Posterior cingulate gyrus (tissue), 11 donors: ENCODE data around the gene UBL7.
"Not testable (repeated sequence)": the region's sequence is repeated elsewhere in the genome, so short reads cannot be mapped to it uniquely, and the experiment has no call there.

Experiments
- DNase-seq, 10 donors: peaks; one replicate each; pipeline versions ENCODE4 v3.0.0 to v3.0.0-alpha.2; 2020 to 2021; ENCODE audit warnings: mixed read lengths in 3 of 10
- intact Hi-C: fragments of 100-400 bp; cut with DNase I; formaldehyde crosslinking; loops from one replicate; pipeline ENCODE4 v1.15.1; 2023

Gene UBL7

GRCh38 chr15:74464897-74465296, 3.9 kb upstream of the UBL7 start:
- DNase-seq: no peak
- intact Hi-C loops: loop anchor here (5.0 kb wide), 1 partner anchor 152 kb away; the partner anchor contains the start of gene CLK3

DNA sequence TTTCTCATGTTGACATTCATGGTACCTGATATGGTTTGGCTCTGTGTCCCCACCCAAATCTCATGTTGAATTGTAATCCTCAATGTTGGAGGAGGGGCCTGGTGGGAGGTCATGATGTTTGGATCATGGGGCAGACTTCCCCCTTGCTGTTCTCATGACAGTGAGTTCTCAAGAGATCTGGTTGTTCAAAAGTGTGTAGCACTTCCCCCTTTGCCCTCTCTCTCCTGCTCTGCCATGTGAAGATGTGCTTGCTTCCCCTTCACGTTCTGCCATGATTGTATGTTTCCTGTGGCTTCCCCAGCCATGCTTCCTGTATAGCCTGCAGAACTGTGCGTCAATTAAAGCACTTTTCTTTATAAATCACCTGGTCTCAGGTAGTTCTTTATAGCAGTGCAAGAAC, 3.3 kb upstream of the UBL7 start:
- DNase-seq: no peak
- intact Hi-C loops: loop anchor here (5.0 kb wide), 1 partner anchor 153 kb away; the partner anchor contains the start of gene CLK3

DNA sequence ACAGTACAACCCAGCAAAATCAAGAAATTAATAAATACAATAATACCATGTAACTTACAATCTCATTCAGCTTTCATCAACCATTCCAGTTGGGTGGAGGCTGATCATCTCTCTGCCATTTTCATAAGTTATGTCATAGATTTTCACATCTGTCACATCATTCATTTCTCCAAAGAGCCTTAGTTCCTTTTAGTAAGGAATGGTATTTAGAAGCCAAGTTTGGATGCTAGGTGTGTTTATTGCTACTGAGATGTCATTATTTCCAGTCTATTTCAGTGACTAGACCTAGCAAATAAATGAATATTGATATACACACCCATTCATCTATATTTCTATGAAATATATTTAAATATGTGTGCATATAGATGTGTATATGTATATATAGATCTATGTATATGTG, 2.7 kb upstream of the UBL7 start:
- intact Hi-C loops: loop anchor here (5.0 kb wide), 1 partner anchor 154 kb away; the partner anchor contains the start of gene CLK3

GRCh38 chr15:74461847-74462511, 1.0 kb upstream of the UBL7 start:
- intact Hi-C loops: loop anchor here (2.0 to 5.0 kb wide), 2 partner anchors 79 to 155 kb away; partner anchors contain the start of genes ARID3B and CLK3

More for the DNA sequence above, 2.7 kb upstream of the UBL7 start:
- DNase-seq: no peak

DNA sequence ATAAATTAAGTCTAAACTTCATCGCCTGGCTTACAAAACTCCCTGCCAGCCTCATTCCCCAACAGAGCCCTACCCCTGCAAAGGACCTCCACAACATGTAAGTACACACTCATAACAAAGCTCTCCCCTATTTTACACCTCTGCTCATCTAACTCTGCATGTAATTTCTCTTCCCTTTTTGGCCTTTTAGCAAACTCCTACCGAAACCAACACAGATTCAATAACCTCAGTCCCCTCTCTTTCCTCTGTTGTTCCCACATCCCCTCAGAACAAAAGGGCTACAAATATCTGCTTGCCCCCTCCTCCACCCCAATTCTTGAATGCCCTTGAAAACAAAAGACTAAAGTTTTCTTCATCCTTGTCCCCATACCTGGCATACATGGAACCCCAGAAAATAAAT, 662 bp downstream of the UBL7 start:
- no peak for DNase-seq
- intact Hi-C loops: loop anchor here (2.0 to 5.0 kb wide), 2 partner anchors 81 to 157 kb away; partner anchors contain the start of genes ARID3B and CLK3

More at GRCh38 chr15:74461847-74462511, 1.0 kb upstream of the UBL7 start:
- DNase-seq: no peak

DNA sequence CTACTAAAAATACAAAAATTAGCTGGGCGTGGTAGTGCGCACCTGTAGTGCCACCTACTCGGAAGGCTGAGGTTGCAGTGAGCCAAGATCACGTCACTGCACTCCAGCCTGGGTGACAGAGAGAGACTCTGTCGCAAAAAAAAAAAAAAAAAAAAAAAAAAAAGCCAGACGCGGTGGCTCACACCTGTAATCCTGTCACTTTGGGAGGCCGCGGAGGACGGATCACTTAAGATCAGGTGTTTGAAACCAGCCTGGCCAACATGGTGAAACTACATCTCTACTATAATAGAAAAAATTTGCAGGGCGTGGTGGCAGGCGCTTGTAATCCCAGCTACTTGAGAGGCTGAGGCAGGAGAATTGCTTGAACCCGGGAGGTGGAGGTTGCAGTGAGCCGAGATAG, 1.2 kb downstream of the UBL7 start:
- intact Hi-C loops: loop anchor here (2.0 to 5.0 kb wide), 2 partner anchors 81 to 158 kb away; partner anchors contain the start of genes ARID3B and CLK3
- not testable (repeated sequence) for DNase-seq

- DNase-seq: no peak
- intact Hi-C loops: no loop called here
These were observed 2.5 kb downstream of the UBL7 start for GRCh38 chr15:74458473-74458872.

GRCh38 chr15:74457036-74457435, 3.9 kb downstream of the UBL7 start:
- intact Hi-C loops, DNase-seq: not testable (repeated sequence)

DNA sequence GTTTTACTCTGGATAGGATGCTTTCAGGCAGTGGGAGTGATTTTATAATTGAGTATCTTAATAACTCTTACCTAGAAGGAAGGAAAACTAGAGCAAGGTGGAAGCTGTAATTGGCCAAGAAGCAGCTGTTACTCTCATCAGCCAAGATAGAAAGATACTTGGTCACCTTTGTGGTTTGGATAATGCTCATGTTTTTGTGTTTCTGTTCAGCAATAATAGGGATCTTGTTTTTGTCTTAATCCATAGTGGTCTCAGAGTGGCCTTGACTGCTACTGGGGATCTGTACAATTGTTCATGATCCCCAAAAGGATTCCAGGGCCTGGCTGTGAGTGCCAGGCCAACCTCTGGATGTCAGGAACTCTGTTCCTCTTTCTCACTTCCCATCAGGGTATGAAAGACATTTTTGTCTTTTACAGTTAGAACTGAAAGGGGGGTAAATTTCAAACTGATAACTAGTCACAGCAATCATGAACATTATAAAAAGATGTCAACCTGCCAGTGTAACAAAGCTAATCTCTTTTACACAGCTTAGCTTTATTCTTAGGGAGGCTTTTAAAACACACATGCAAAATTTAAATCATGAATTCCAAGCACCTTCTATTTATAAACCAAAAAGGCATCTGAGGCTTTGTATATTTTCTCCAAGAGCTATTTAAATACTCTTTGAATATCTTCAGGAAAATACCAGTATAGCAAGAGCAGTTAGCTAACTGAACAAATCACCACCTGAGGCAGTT, 6.0 kb downstream of the UBL7 start:
- peak in 1 of 10 donors; percentile 2 for DNase-seq
- intact Hi-C loops: no loop called here

GRCh38 chr15:74453925-74454763, 6.8 kb downstream of the UBL7 start:
- intact Hi-C loops: no loop called here

DNA sequence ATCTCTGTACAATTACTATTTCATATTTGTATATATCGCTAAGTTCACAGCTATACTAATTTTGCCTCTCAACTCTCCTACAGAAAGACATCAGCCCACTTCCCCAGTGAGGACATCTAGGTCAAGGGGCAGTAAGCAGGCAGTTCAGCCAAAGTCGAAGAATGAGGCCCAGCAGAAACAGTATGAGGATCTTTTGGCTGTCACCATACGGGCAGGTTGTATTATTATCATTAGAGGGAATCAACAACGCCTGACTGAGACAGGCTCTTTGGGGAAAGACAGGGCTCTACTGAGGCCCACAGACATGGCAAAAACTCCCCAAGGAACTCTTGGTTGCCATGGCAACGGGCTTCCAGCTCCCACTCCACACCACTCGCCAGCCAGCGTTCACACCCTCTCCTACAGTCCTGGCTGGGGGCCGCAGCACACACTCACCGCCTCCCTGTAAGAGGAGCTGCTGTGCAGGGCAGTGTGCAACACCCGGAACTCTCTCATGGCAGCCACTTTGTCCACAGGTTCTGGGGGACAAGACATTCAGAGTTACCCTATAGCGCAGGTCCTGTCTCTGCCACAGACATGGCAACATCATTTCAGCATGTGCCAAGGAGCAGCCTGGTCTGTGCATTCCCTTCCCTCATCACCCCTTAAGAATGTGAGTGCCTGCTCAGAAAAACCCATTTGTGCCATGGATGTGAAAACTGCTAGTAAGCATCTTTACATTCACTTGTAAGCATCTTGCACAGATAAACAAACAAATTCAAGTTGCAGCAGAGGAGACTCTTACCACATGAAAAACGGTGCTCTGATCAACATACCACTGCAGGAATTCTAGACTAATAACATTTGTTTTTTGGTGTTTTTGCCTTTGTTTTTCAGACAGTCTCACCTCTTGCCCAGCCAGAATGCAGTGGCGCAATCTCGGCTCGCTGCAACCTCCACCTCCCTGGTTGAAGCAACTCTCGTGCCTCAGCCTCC, 8.8 kb downstream of the UBL7 start:
- intact Hi-C loops: no loop called here
- peak in 8 of 10 donors; percentile 72 to 97 (median 83) for DNase-seq

More at GRCh38 chr15:74453925-74454763, 6.8 kb downstream of the UBL7 start:
- peak in 1 of 10 donors; percentile 52 for DNase-seq

DNA sequence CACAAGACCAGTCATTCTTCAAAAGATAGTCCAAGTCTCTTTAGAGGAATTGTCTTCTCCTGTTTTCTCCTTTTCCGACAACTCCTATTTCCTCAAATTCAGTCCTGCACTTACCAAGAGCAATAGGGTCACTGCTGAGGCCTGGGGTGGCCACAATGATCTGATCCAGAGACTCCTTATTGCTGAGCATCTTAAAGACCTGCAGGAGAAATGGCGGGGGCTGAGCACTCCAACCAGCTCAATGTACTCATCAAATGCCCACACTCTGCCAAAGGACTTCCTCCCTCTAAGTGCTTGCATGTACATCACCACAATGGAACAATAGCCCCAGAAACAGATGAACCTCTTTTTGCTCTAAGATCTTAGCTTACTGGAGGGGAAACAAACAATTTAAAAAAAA, 9.6 kb downstream of the UBL7 start:
- intact Hi-C loops: no loop called here
- peak in 1 of 10 donors; percentile 91 for DNase-seq

DNA sequence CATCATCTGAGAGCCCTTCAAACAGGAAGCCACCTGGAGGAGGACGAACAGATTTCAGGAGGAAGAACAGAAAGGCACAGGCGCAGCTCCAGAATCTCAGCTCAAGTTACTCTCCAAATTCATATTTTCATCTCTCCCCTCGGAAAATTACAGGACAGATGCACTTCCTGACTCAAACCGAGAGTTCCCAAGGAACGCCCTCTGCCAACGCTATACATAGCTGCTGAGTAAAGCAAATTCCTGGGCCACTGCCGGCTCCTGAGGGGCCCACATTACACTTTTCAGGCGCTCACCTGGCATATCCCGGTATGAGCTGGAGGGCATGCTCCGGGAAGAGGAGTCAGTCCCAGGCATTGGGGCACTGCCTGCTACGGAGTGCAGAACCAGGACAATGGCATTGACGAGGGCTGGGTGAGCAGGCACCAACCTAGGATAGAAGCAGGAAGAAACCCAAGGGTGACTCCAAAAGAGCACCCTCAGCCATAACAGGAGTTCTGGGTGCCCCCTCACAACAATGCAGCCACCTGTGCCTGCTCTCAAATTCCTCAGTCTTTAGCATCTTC, 11.2 kb downstream of the UBL7 start:
- DNase-seq: peak in 6 of 10 donors; percentile 45 to 94 (median 62)
- intact Hi-C loops: no loop called here

DNA sequence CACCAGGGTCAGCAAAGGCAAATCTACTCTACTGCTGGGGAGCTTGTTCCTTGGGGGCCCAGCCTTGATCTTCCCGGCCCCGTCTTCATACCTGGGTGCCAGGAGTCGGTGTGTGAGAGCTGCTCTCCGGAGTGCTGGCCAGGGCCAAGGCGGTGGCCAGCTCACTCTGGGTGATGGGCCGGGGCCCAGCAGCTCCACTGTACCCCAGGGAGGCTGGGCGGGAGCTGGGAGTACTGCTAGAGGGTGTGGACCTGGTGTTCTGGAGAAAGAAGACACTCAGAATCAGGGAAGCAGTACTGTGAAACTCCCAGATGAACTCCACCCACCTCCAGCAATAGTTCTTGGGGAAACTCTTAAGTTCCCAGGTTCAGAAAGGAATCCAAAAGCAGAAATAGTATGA, 11.9 kb downstream of the UBL7 start:
- peak in 1 of 10 donors; percentile 78 for DNase-seq
- intact Hi-C loops: no loop called here

DNA sequence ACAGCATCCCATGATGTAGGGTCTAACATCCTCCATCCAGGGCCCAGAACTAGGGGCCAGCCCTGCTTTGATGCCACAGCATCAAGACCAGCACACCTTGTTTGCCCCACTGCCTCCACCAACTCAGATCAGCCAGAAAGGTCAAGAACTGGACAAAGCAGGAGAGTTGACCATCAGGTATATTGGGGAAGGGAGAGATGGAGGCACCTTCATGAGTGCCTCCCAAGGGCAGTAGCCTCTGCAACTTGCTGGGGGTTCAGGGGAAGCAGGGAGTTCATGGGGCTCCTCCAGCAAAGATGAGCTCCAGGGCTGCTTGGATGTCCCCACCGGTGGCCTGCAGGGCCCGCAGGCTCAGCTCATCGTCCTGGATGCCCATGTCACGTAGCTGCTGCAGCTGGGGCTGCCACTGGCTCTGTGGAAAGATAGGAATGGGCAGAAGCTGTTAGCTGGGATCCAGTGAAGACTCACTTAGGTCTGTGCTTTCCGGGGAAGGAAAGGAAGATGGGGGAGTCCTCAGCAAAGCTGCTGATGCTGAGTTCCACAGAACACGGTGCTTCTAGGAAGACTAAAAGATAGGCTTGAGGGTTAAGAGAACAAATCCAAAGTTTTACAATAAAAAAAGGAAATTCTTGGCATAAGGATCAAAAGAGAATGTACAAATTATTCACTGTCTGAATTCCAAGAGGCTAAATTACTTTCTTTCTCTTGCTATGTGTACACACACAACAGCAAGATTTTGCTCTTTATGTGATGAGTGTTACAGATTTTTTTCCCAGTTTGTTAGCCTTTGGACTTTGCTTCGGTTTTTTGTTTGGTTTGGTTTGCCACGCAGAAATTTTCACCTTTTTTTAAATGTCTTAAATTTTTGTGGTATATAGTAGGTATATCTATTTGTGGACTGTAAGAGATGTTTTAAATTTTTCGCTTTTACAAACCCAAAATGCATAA, 14.9 kb downstream of the UBL7 start:
- intact Hi-C loops: no loop called here
- DNase-seq: peak in 1 of 10 donors; percentile 78

DNA sequence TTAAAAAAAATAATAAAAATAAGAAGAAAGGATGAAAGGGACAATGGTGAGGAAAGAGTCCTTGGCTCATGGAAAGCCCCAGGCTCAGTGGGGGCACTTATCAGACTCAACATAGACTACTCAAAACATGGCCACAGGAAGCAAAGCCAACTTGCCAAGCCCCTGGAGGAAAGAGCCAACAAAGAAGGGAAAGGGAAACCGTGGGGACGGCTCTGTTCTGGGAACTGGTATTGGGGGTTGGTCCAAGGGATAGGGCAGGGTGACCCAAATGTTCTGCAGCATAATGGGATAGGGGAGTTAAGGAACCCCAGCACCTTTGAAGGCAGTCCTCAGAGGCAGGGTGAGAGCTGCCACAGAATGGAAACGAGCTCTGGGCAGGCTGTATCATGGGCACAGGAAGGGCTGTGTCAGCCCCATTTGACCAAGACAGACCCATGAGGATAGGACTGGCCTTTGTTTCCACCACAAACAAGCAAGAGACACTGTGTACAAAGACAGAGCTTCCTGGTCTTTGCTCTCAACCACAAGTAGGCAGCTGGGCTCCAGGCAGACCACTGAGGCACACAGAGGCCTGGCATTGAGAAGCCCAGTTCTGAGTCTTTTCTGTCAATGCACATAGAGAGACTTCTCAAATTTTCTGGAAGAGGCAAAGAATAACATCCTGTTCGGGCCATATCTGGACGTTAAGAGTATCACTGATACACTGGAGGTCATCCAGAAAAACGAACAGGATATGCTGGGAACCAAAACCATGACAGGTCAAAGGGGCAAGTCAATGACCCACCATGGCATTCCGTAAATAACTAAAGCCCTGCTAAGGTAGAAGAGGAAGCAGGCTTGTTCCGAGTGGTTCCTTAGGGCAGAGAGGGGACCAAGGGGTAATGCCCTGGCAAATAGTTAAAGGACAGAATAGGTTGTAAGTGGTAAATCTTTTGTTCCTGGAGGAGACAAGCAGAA, 16.6 kb downstream of the UBL7 start:
- DNase-seq: peak in 1 of 10 donors; percentile 15
- intact Hi-C loops: no loop called here
